ENCODE results near the gene DNAJB12. TPM values are rescaled to one million over a fixed set of nuclear protein-coding genes. Genes with fewer than 3 reads are reported as not detected.
"Not testable (repeated sequence)": the region's sequence is repeated elsewhere in the genome, so short reads cannot be mapped to it uniquely, and the experiment has no call there.

DNAJB12 gene
- polyA plus RNA-seq, 1 donor (not counting 4 experiments of a cell fraction or from before 2014, with no cell fraction given) = 12.0 TPM

DNA sequence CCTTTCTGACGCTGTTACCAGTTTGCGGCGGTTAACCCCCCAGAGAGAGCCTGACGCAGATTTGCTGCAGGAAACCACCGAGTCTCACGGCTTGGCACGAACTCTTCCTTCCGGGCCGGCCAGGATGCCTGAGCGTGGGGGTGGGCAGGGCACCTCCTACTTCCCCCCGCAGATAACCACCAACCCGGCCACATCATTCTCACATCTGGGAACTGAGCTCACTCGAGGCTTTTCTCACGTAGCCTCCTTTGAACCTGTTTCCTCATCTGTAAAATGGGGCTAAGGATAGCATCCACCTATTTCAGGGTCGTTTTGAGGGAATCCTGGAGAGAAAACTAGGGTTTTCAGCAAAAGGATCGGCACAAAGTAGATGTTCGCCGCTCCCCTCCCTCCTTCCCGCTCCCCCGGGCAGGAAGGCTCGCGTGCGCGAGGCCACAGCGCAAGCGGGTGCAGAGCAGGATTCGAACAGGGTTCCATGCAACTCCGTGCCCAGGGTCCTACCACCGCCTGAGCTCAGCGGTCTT lies 57.4 kb downstream of the DNAJB12 start:
- peak overlapping the region; percentile 88 for H3K27ac ChIP-seq (ENCODE audit: control insufficient read depth, insufficient read depth, low read length)
- H3K4me2 ChIP-seq (ENCODE audit: control insufficient read depth, extremely low read depth, insufficient read depth, low read depth, low read length) = peak overlapping the region; percentile 80
- DNase-seq (ENCODE audit: low read depth, low spot score) (no peak), FAIRE-seq (no peak)
- H2AFZ ChIP-seq (ENCODE audit: control insufficient read depth, low read length) = peak overlapping the region; percentile 57
- no peaks in the 10 kb centered on the region for H3K27me3 ChIP-seq (ENCODE audit: control insufficient read depth, extremely low read depth, insufficient read depth, low read length)
- no peaks in the 10 kb centered on the region for H4K20me1 ChIP-seq (ENCODE audit: control insufficient read depth, extremely low read depth, insufficient read depth, low read length)
- TF ChIP-seq EZH2 (IDR thresholded peaks at IDR 0.05; ENCODE audit: low read length) = no peak
- H3K9me3 ChIP-seq (ENCODE audit: control insufficient read depth, low read depth, low read length) = no peaks in the 10 kb centered on the region
- peak overlapping the region; percentile 83 for H3K9ac ChIP-seq (ENCODE audit: control insufficient read depth, extremely low read depth, insufficient read depth, low read length)
- H3K4me3 ChIP-seq (ENCODE audit: control insufficient read depth in 2 of 3, extremely low read depth in 1 of 3, insufficient read depth in 2 of 3, low read depth in 1 of 3, low read length in 3 of 3) = peak overlapping the region; percentile 44 to 73 (median 63)
- no peaks in the 10 kb centered on the region for H3K9me1 ChIP-seq (ENCODE audit: control insufficient read depth, extremely low read depth, insufficient read depth, low read length)
- H3K36me3 ChIP-seq (ENCODE audit: control insufficient read depth in 2 of 2, extremely low read depth in 1 of 2, insufficient read depth in 2 of 2, low read length in 2 of 2) = no peaks in the 10 kb centered on the region
- peaks cover 28% of the 10 kb centered on the region for H3K4me1 ChIP-seq (ENCODE audit: control insufficient read depth, extremely low read depth, insufficient read depth, low read length)
- dilution Hi-C loops (cut with MboI; ENCODE audit: extremely low pct_ligation_motif_present, low sequenced_read_pairs) = no loop called here
- H3K79me2 ChIP-seq (ENCODE audit: control insufficient read depth, insufficient read depth, low read length) = no peaks in the 10 kb centered on the region

DNA sequence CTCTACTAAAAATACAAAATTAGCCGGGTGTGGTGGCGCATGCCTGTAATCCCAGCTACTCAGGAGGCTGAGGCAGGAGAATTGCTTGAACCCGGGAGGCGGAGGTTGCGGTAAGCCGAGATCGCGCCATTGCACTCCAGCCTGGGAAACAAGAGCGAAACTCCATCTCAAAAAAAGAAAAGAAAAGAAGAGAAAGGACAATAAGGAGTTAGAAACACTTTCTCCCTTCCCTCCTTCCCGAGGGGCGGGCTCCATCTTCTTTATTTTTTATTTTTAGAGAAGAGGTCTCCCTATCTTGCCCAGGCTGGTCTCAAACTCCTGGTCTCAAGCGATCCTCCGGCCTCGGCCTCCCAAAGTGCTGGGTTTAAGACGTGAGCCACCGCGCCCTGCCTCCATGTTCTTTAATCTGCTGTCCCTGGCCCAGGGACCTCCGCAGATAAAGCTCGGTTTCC lies 57.9 kb downstream of the DNAJB12 start:
- DNase-seq (ENCODE audit: low read depth, low spot score); H4K20me1 ChIP-seq (ENCODE audit: control insufficient read depth, extremely low read depth, insufficient read depth, low read length); H3K4me3 ChIP-seq (ENCODE audit: control insufficient read depth in 2 of 3, extremely low read depth in 1 of 3, insufficient read depth in 2 of 3, low read depth in 1 of 3, low read length in 3 of 3); H3K9me3 ChIP-seq (ENCODE audit: control insufficient read depth, low read depth, low read length); FAIRE-seq; H3K27me3 ChIP-seq (ENCODE audit: control insufficient read depth, extremely low read depth, insufficient read depth, low read length); dilution Hi-C loops (cut with MboI; ENCODE audit: extremely low pct_ligation_motif_present, low sequenced_read_pairs); H3K9me1 ChIP-seq (ENCODE audit: control insufficient read depth, extremely low read depth, insufficient read depth, low read length); H2AFZ ChIP-seq (ENCODE audit: control insufficient read depth, low read length); H3K36me3 ChIP-seq (ENCODE audit: control insufficient read depth in 2 of 2, extremely low read depth in 1 of 2, insufficient read depth in 2 of 2, low read length in 2 of 2); H3K79me2 ChIP-seq (ENCODE audit: control insufficient read depth, insufficient read depth, low read length): not testable (repeated sequence)
- peak overlapping the region; percentile 46 for H3K27ac ChIP-seq (ENCODE audit: control insufficient read depth, insufficient read depth, low read length)
- peaks cover 31% of the 10 kb centered on the region for H3K4me1 ChIP-seq (ENCODE audit: control insufficient read depth, extremely low read depth, insufficient read depth, low read length)
- peak overlapping the region; percentile 83 for H3K9ac ChIP-seq (ENCODE audit: control insufficient read depth, extremely low read depth, insufficient read depth, low read length)
- H3K4me2 ChIP-seq (ENCODE audit: control insufficient read depth, extremely low read depth, insufficient read depth, low read depth, low read length) = peak overlapping the region; percentile 80

DNA sequence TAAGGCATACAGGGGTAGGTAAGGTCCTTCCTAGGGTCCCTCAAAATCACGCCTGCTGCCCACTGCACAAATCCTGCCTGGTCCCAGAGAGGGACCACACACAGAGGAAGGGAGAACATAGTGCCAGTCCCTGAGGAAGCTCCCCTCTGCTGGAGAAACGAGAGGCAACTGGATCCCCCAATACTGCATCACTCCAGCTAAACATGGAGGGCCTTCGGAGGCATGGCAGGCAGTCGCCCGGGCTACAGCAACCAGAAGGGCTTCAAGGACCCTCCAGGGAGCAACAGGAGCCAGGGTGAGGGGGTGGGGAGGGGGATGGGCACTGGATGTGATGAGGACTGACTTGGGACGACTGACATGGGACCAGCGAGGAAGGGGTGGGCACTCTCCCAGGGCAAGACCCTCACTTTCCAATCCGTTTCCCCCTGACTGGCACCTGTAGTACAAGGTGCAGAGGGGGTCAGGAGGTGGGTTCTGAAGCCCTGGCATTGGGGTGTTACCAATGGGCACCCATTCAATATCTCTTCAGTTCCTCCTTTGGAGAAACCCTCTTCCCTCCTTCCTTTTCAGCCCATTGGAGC lies 59.3 kb downstream of the DNAJB12 start:
- no peaks in the 10 kb centered on the region for H4K20me1 ChIP-seq (ENCODE audit: control insufficient read depth, extremely low read depth, insufficient read depth, low read length)
- H3K9me3 ChIP-seq (ENCODE audit: control insufficient read depth, low read depth, low read length) = no peaks in the 10 kb centered on the region
- no peaks in the 10 kb centered on the region for H3K9me1 ChIP-seq (ENCODE audit: control insufficient read depth, extremely low read depth, insufficient read depth, low read length)
- no peak overlapping the region for H3K4me2 ChIP-seq (ENCODE audit: control insufficient read depth, extremely low read depth, insufficient read depth, low read depth, low read length)
- H3K9ac ChIP-seq (ENCODE audit: control insufficient read depth, extremely low read depth, insufficient read depth, low read length) = peak overlapping the region; percentile 10
- FAIRE-seq (no peak), DNase-seq (ENCODE audit: low read depth, low spot score) (no peak)
- H3K36me3 ChIP-seq (ENCODE audit: control insufficient read depth in 2 of 2, extremely low read depth in 1 of 2, insufficient read depth in 2 of 2, low read length in 2 of 2) = no peaks in the 10 kb centered on the region
- peak overlapping the region; percentile 36 for H3K27ac ChIP-seq (ENCODE audit: control insufficient read depth, insufficient read depth, low read length)
- TF ChIP-seq, protein P1, sequence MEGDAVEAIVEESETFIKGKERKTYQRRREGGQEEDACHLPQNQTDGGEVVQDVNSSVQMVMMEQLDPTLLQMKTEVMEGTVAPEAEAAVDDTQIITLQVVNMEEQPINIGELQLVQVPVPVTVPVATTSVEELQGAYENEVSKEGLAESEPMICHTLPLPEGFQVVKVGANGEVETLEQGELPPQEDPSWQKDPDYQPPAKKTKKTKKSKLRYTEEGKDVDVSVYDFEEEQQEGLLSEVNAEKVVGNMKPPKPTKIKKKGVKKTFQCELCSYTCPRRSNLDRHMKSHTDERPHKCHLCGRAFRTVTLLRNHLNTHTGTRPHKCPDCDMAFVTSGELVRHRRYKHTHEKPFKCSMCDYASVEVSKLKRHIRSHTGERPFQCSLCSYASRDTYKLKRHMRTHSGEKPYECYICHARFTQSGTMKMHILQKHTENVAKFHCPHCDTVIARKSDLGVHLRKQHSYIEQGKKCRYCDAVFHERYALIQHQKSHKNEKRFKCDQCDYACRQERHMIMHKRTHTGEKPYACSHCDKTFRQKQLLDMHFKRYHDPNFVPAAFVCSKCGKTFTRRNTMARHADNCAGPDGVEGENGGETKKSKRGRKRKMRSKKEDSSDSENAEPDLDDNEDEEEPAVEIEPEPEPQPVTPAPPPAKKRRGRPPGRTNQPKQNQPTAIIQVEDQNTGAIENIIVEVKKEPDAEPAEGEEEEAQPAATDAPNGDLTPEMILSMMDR (optimal IDR thresholded peaks at IDR 0.05 in 1 of 3, IDR thresholded peaks at IDR 0.05 in 1 of 3, conservative IDR thresholded peaks at IDR 0.05 in 1 of 3; ENCODE audit: extremely low read depth in 1 of 3, insufficient read depth in 2 of 3, low read length in 3 of 3) = no peak
- dilution Hi-C loops (cut with MboI; ENCODE audit: extremely low pct_ligation_motif_present, low sequenced_read_pairs) = no loop called here
- no peaks in the 10 kb centered on the region for H3K79me2 ChIP-seq (ENCODE audit: control insufficient read depth, insufficient read depth, low read length)
- H2AFZ ChIP-seq (ENCODE audit: control insufficient read depth, low read length) = no peak overlapping the region
- H3K4me1 ChIP-seq (ENCODE audit: control insufficient read depth, extremely low read depth, insufficient read depth, low read length) = peaks cover 38% of the 10 kb centered on the region
- no peak overlapping the region for H3K4me3 ChIP-seq (ENCODE audit: control insufficient read depth in 2 of 3, extremely low read depth in 1 of 3, insufficient read depth in 2 of 3, low read depth in 1 of 3, low read length in 3 of 3)
- no peaks in the 10 kb centered on the region for H3K27me3 ChIP-seq (ENCODE audit: control insufficient read depth, extremely low read depth, insufficient read depth, low read length)

All from keratinocyte (primary cell).